ENCODE results near the gene LAPTM5. TPM values are rescaled to one million over a fixed set of nuclear protein-coding genes. Genes with fewer than 3 reads are reported as not detected.

Gene LAPTM5
- total and polyA plus RNA-seq, 2 of the 8 experiments (the other 6 are each of a cell fraction or from before 2014, with no cell fraction given): 0.37 to 1.4 TPM

GRCh38 chr1:30702823-30703222 lies 54.8 kb downstream of the LAPTM5 start:
- no peak overlapping the region for H3K27ac ChIP-seq (ENCODE audit: low read depth, low read length)
- H2BK12ac ChIP-seq (ENCODE audit: low read depth, low read length): no peak overlapping the region
- H3K9me3 ChIP-seq (ENCODE audit: insufficient read depth in 2 of 2, low read depth in 1 of 2, low read length in 1 of 2): no peaks in the 10 kb centered on the region
- no peak overlapping the region for H3K4ac ChIP-seq (replicated peaks; ENCODE audit: insufficient read length, low read depth, low read length)
- FAIRE-seq (no peak), DNase-seq (ENCODE audit: low read depth in 1 of 2, low spot score in 2 of 2) (no peak)
- H2BK120ac ChIP-seq (replicated peaks; ENCODE audit: low read depth, low read length): no peak overlapping the region
- TF ChIP-seq CREB1 (IDR thresholded peaks at IDR 0.05) (no peak), KDM5A (IDR thresholded peaks at IDR 0.05; ENCODE audit: low read length) (no peak)
- H2BK20ac ChIP-seq (ENCODE audit: low read length): no peak overlapping the region
- no peak overlapping the region for H2AFZ ChIP-seq (ENCODE audit: low read length)
- H4K20me1 ChIP-seq (replicated peaks in 1 of 2; ENCODE audit: control insufficient read depth in 1 of 2, insufficient read depth in 2 of 2, low read length in 2 of 2): peaks cover 0 to 3% of the 10 kb centered on the region in 2 experiments
- no peaks in the 10 kb centered on the region for H3K36me3 ChIP-seq (ENCODE audit: control insufficient read depth in 2 of 4, insufficient read depth in 4 of 4, low read length in 3 of 4)
- H2BK15ac ChIP-seq (ENCODE audit: low read length): no peak overlapping the region
- H2BK5ac ChIP-seq (ENCODE audit: low read depth, low read length): no peak overlapping the region
- no peaks in the 10 kb centered on the region for H3K79me2 ChIP-seq (ENCODE audit: control insufficient read depth in 1 of 2, insufficient read depth in 2 of 2, low read length in 2 of 2)
- no peak overlapping the region for H4K8ac ChIP-seq (ENCODE audit: extremely low read depth, insufficient read depth, low read length)
- peak overlapping the region; percentile 95 for H3K56ac ChIP-seq (replicated peaks; ENCODE audit: insufficient read length, low read depth, low read length)
- no peak overlapping the region for H3K9ac ChIP-seq (replicated peaks in 1 of 4; ENCODE audit: extremely low read depth in 1 of 4, low read depth in 3 of 4, low read length in 3 of 4)
- H3K27me3 ChIP-seq (replicated peaks in 1 of 4; ENCODE audit: control insufficient read depth in 3 of 4, extremely low read depth in 1 of 4, insufficient read depth in 3 of 4, low read length in 3 of 4): no peaks in the 10 kb centered on the region
- no peak overlapping the region for H3K23ac ChIP-seq (ENCODE audit: insufficient read length)
- H3K79me1 ChIP-seq (ENCODE audit: low read depth, low read length): no peaks in the 10 kb centered on the region
- no peak overlapping the region for H4K91ac ChIP-seq (replicated peaks; ENCODE audit: insufficient read length, low read length)
- no peak overlapping the region for H4K5ac ChIP-seq (ENCODE audit: insufficient read length, low read depth, low read length)
- H3K4me2 ChIP-seq (ENCODE audit: insufficient read depth in 1 of 2, low read depth in 2 of 2, low read length in 2 of 2): no peak overlapping the region
- ChIA-PET CTCF (ENCODE audit: partially characterized antibody) (interaction anchor here (2.0 kb wide), 1 partner anchor 13 kb away, joined by 5 read pairs; no protein-coding TSS in a partner anchor), POLR2A (ENCODE audit: partially characterized antibody) (no interaction called here)
- peaks cover 11% of the 10 kb centered on the region; the same call in 1 of the 2 replicates for H3K23me2 ChIP-seq (ENCODE audit: low read depth, low read length)
- H3K18ac ChIP-seq (ENCODE audit: extremely low read depth, low read length): no peak overlapping the region
- no peak overlapping the region for H2AK5ac ChIP-seq (ENCODE audit: low read depth, low read length)
- no peak overlapping the region for H3K14ac ChIP-seq (ENCODE audit: insufficient read length)
- peaks cover 0 to 4% (median 0%) of the 10 kb centered on the region in 4 experiments; a peak in 4 of 7 replicates for H3K4me1 ChIP-seq (replicated peaks in 1 of 4; ENCODE audit: control insufficient read depth in 3 of 4, insufficient read depth in 4 of 4, low read length in 3 of 4)
- no peak overlapping the region for H3K4me3 ChIP-seq (ENCODE audit: extremely low read depth in 1 of 4, insufficient read depth in 2 of 4, low read depth in 3 of 4, low read length in 4 of 4)
